GM18511 (cell line): ENCODE measurements around the gene TLX1.

Experiments used
- ATAC-seq: cut with Tn5 transposase; IDR thresholded peaks from one replicate; pipeline ENCODE4 v1.9.1; 2021; ENCODE audit warnings: mild to moderate bottlenecking, moderate library complexity; ENCODE audit not compliant: unreplicated experiment

Gene TLX1

DNA sequence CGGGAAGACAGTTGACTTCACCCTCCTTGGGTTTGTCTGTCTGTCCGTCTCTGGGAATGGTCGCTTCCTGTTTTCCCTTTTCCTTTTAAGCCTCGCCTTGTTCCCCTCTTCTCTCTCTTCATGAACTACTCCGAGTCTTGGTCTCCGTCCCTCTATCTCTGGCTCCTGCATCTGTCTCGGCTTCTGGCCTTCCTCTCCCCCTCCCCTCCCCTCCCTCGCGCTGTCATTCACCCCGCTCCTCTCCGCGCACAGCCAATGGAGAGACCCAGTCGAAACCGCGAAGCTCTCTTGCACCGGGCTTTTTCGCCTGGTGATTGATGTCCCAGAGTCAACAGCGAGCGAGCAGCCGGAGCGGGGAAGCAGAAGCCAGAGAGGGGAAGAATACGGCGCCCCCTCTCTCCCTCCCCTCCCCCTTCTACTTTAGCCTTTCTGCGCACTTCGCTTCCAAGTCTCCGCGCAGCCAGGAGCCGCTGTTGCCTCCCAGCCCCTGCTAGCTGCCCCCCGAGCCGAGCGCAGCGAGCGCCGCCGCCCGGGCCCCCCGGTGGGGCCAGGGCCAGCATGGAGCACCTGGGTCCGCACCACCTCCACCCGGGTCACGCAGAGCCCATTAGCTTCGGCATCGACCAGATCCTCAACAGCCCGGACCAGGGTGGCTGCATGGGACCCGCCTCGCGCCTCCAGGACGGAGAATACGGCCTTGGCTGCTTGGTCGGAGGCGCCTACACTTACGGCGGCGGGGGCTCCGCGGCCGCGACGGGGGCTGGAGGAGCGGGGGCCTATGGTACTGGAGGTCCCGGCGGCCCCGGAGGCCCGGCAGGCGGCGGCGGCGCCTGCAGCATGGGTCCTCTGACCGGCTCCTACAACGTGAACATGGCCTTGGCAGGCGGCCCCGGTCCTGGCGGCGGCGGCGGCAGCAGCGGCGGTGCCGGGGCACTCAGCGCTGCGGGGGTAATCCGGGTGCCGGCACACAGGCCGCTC is at the start of gene TLX1:
TSS of gene TLX1 (plus strand) at position 317 of the 978 bp plus-strand sequence. CDS start at position 559, 242 bp downstream.
- ATAC-seq: no peak

DNA sequence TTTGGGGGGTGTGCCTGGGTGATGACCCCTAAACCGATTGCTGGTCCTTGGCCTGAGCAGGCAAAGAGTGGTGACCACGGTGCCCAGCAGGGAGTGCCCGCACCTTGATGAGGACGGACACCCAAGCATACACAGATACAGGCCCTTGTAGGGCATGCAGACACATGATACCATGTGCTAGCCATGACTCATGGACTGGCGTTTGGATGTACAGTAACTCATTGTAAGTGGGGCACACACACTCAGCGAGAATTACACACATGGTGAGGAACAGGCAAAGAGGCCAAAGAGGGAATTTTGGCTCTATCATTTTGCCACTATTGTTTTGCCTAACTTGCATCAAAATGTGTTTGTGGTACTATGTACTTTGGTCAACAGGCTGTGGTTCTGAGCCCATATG is 45.3 kb upstream of the TLX1 start:
- no peak for ATAC-seq

- no peak for ATAC-seq
Observed at GRCh38 chr10:101087376-101087775, 43.7 kb upstream of the TLX1 start.

- ATAC-seq: no peak
Observed at GRCh38 chr10:101087965-101088364, 43.1 kb upstream of the TLX1 start.

DNA sequence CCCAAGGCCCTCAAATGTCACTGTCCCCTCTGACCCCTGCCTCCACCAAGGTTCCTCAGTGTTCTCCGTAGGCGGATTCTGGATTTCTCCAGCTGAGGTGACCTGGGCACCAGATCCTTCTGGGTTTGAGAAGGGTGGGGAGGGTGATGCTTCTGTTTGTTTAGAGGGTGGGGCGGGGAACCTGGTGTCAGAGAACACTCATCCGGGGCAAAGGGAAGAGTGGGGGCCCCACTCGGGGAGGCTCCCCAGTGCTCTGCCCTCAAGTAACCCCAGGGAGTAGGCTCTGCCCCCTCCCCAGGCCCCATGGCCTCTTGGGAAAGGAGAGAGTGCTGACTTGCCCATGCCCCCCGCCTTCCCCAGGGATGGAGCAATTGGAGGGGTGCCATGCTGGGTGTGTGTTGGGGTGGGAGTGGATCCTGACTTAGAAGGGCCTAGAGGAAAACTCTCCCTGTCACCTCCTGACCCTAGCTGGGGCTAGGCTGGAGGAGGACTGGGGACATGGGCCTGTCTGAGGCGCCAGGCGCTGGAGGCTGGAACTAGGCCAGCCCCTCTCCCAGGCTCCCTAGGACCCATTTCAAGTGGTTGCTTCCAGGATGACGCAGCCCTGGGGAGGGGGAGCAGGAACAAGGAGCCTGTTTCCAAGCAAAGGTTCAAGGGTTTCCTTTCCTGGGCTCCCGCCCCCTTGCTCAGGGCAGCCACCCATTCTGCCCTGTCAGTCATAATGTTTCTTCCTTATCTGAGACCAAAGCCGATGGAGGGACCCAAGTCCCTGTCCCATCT is 41.4 kb upstream of the TLX1 start:
- ATAC-seq: no peak

- no peak for ATAC-seq
Observed at GRCh38 chr10:101090597-101090996, 40.5 kb upstream of the TLX1 start.

GRCh38 chr10:101091546-101092290 is 39.4 kb upstream of the TLX1 start:
- ATAC-seq: no peak

GRCh38 chr10:101092881-101093354 is 38.2 kb upstream of the TLX1 start:
- ATAC-seq: no peak

GRCh38 chr10:101094121-101094879 is 36.8 kb upstream of the TLX1 start:
- ATAC-seq: no peak

DNA sequence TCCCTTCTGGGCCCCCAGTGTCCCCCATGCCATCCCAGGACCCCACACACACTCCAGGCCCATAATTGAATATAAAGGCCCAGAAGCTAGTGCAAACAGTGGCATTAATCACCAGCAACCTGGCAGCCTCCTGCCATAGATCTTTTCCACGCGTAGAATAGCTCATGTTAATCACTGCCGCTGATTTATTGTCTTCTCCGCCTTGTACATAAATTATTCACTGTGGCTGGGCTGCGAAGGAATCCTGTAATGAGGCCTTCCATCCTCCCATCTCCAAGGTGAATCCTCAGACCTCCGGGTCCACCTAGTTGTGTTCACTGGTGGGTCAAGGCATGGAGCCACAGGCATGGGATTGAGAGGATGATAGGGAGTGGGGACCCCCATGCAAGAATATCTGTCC is 36.1 kb upstream of the TLX1 start:
- ATAC-seq: no peak

DNA sequence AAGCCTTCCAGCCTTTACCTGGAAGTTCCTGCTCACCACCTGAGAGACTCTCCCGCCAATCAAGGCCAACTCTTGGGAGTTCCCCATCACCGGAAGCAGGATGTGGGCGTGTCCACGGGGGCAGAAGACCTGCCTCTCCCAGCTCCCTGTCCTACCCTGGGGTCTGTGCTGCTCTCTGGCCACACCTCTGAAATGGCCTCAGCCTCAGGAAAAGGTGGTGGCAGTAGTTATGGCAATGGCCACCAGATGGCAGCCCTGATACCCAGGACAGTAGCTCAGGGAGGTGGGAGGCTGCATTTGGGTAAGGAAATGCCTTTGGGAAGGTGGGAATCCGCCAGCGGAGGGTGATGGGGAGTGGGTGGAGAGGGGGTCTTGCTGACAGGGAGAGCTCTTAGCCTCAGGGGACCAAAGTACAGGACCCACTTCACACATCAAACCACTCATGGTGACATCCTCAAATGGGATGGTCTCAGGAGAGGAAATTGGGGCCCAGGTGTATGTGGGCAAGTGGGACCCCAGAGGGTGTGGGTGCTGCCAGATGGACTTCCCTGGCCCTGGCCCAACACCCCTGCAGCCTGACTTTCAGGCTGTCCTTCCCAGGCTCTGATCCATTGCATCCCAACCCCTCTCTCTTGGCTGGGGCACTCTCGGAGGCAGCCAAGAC is 35.4 kb upstream of the TLX1 start:
- peak; percentile 75 for ATAC-seq

DNA sequence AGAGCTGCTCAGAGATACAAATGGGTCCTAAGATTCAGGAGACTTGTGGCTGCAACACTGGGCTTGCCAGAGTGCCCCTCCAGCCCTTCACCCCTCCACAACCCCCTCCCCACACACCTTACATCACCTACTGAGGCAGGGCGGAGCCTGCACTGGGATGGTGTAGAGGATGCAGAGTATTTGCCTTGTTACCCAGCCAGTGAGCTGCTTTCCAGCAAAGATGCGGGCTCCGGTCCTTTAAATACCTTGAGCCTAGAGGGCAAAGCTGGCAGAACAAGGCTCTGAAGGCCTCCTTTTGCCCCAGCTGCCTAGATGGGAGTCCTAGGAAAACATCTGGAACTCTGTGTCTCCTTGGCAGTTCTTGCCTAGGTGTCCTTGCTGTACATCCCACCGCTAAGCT is 34.7 kb upstream of the TLX1 start:
- no peak for ATAC-seq

GRCh38 chr10:101097881-101098280 is 33.2 kb upstream of the TLX1 start:
- ATAC-seq: no peak

DNA sequence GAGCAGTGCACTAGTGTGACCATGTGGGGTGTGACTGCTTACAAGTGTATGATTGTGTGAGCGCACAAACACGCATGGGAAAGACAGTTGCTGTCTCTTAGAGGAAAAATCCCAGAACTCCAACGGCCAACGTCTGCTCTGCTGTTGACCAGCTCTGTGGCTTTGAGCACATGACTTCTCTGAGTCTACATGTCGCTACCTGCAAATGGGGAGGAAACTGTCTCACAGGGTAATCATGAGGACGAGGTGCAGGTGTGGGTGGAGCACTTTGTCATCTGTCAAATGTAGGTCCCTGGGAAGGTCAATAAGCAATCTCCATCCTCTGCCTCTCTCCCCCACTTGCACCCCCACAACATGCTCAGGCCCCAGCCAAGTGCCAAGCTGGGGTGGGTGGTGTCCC is 31.2 kb upstream of the TLX1 start:
- ATAC-seq: no peak

DNA sequence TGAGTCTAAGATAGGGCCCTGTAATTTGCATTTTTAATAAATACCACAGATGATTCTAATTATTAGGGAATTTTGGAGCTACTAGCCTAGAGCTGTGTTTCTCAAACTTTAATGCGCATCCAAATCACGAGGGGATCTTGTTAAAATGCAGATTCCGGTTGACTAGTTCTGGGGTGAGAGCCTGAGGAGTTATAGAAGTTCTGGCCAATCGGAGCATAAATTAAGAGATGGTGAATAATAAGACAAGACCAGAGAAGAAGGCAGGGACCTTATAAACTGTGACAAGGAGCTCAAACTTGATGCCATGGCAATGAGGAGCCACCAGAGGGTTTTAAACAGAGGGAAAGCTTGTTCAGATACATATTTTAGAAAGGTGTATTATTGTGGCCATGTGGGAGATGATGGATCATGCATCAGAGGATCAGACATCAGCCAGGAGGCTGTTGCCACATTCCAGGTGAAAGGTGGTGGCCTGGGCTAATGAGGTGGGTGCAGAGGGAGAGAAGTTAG is 29.7 kb upstream of the TLX1 start:
- ATAC-seq: no peak

DNA sequence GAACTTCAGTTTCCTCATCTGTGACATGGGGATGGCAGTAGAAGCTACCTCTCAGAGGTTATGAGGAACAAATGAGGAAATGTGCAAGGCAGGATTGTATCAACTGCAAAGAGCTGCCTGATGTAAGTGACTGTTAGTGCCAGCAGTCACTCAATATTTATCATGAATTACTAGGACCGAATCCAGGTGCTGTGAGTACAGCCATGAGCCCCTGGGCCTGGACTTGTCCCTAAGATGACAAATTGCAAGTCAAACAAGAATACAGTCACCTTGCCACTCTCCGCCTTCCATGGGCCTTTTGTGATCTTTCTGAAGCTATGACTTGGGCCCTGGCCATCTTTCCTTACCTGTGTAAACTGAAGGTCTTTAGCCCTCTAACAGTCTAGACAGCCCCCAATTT is 27.7 kb upstream of the TLX1 start:
- ATAC-seq: no peak

GRCh38 chr10:101106351-101106750 is 24.7 kb upstream of the TLX1 start:
- ATAC-seq: no peak

- ATAC-seq: no peak
Observed at GRCh38 chr10:101107771-101108170, 23.3 kb upstream of the TLX1 start.

- no peak for ATAC-seq
Observed at GRCh38 chr10:101110856-101111523, 20.1 kb upstream of the TLX1 start.
